Right ventricle myocardium superior (tissue), 1 donor: ENCODE results near the gene HSDL2. TPM values are rescaled to one million over a fixed set of nuclear protein-coding genes. Genes with fewer than 3 reads are reported as not detected.

ENCODE experiments used
- ATAC-seq: fragments of 200-7000 bp; cut with Tn5 transposase; one replicate; pipeline ENCODE4 v1.9.1; 2020; ENCODE audit warnings: mild to moderate bottlenecking; ENCODE audit not compliant: poor library complexity
- DNase-seq: peaks from one replicate; pipeline ENCODE4 v3.0.0-alpha.2; 2020
- intact Hi-C: fragments of 100-400 bp; cut with DNase I; formaldehyde crosslinking; loops from one replicate; pipeline ENCODE4 v1.11.2; 2022
- total RNA-seq: library from RNA; stranded (reverse); fragmentation: NEBNext Ultra II Directional; extraction: Animal tissue kit (Norgen Biotek cat#: 25700); gene quantifications from one replicate; pipeline ENCODE4 v1.2.1, GENCODE V29; 2021
- donor health status: DM: no; HTN: yes; CAD: no; lungs with severe emphysema.

The HSDL2 gene
- total RNA-seq, 1 donor from 2014 or later, result 292 TPM

GRCh38 chr9:112422417-112423148 lies 42.7 kb downstream of the HSDL2 start:
- DNase-seq (no peak), ATAC-seq (no peak)
- intact Hi-C loops, result no loop called here

GRCh38 chr9:112430006-112430522 lies 50.2 kb downstream of the HSDL2 start:
- ATAC-seq (no peak), DNase-seq (no peak)
- intact Hi-C loops, result no loop called here

- ATAC-seq (no peak), DNase-seq (no peak)
- intact Hi-C loops, result no loop called here
Measured at GRCh38 chr9:112433499-112434392, 53.8 kb downstream of the HSDL2 start.

- DNase-seq (no peak), ATAC-seq (no peak)
- intact Hi-C loops, result no loop called here
Measured at GRCh38 chr9:112434487-112434886, 54.6 kb downstream of the HSDL2 start.

- intact Hi-C loops, result no loop called here
- DNase-seq (no peak), ATAC-seq (no peak)
Measured at GRCh38 chr9:112437406-112437805, 57.5 kb downstream of the HSDL2 start.

- no peak for DNase-seq
- no peak for ATAC-seq
- intact Hi-C loops, result no loop called here
Measured at GRCh38 chr9:112439171-112439570, 59.3 kb downstream of the HSDL2 start.

GRCh38 chr9:112439825-112440224 lies 59.9 kb downstream of the HSDL2 start:
- intact Hi-C loops, result no loop called here
- ATAC-seq, result no peak
- DNase-seq, result no peak

- intact Hi-C loops, result no loop called here
- DNase-seq (no peak), ATAC-seq (no peak)
Measured at GRCh38 chr9:112443200-112443599, 63.3 kb downstream of the HSDL2 start.

GRCh38 chr9:112443636-112444035 lies 63.7 kb downstream of the HSDL2 start:
- DNase-seq (no peak), ATAC-seq (no peak)
- intact Hi-C loops, result no loop called here

GRCh38 chr9:112445196-112445595 lies 65.3 kb downstream of the HSDL2 start:
- ATAC-seq (no peak), DNase-seq (no peak)
- intact Hi-C loops, result no loop called here

GRCh38 chr9:112446080-112446479 lies 66.2 kb downstream of the HSDL2 start:
- intact Hi-C loops, result no loop called here
- ATAC-seq, result no peak
- no peak for DNase-seq

- intact Hi-C loops, result no loop called here
- no peak for ATAC-seq
Measured at GRCh38 chr9:112446526-112446925, 66.6 kb downstream of the HSDL2 start.

GRCh38 chr9:112447283-112447761 lies 67.4 kb downstream of the HSDL2 start:
- DNase-seq, result no peak
- peak; percentile 63 for ATAC-seq
- intact Hi-C loops, result no loop called here

More at GRCh38 chr9:112446526-112446925, 66.6 kb downstream of the HSDL2 start:
- no peak for DNase-seq

- ATAC-seq, result no peak
Measured at GRCh38 chr9:112462855-112463254, 82.9 kb downstream of the HSDL2 start.

GRCh38 chr9:112465352-112465751 lies 85.4 kb downstream of the HSDL2 start:
- no peak for DNase-seq
- ATAC-seq, result no peak
- intact Hi-C loops, result no loop called here

More at GRCh38 chr9:112462855-112463254, 82.9 kb downstream of the HSDL2 start:
- DNase-seq, result no peak
- intact Hi-C loops, result no loop called here

- intact Hi-C loops, result no loop called here
- DNase-seq (no peak), ATAC-seq (no peak)
Measured at GRCh38 chr9:112472996-112473395, 93.1 kb downstream of the HSDL2 start.

GRCh38 chr9:112473986-112474385 lies 94.1 kb downstream of the HSDL2 start:
- intact Hi-C loops, result no loop called here
- no peak for DNase-seq
- ATAC-seq, result no peak

GRCh38 chr9:112475318-112475717 lies 95.4 kb downstream of the HSDL2 start:
- intact Hi-C loops, result no loop called here
- ATAC-seq (no peak), DNase-seq (no peak)

GRCh38 chr9:112477330-112477729 lies 97.4 kb downstream of the HSDL2 start:
- intact Hi-C loops, result no loop called here
- ATAC-seq (peak; percentile 91), DNase-seq (no peak)

GRCh38 chr9:112479221-112479620 lies 99.3 kb downstream of the HSDL2 start:
- ATAC-seq (peak; percentile 31), DNase-seq (no peak)
- intact Hi-C loops, result no loop called here
